Fibroblast of lung (primary cell): ENCODE measurements around the gene LDLRAD4.

Experiments
- EZH2 ChIP-seq: IDR thresholded peaks from 2 replicates; pipeline ENCODE4 v1.5.1; 2012; ENCODE audit warnings: low read length, control low read depth, mild to moderate bottlenecking; ENCODE audit errors: missing control alignments
- TF ChIP-seq, protein P1 (sequence below), 2 donors: IDR thresholded peaks in 1 of 2; conservative IDR thresholded peaks in 1 of 2; 1 replicate in 1 of 2; 2 replicates in 1 of 2; pipeline ENCODE4 v1.5.1; 2011 to 2012; ENCODE audit warnings: low read length in 2 of 2, control low read depth in 1 of 2, inconsistent platforms in 1 of 2, low read depth in 1 of 2, mild to moderate bottlenecking in 1 of 2

DNA sequence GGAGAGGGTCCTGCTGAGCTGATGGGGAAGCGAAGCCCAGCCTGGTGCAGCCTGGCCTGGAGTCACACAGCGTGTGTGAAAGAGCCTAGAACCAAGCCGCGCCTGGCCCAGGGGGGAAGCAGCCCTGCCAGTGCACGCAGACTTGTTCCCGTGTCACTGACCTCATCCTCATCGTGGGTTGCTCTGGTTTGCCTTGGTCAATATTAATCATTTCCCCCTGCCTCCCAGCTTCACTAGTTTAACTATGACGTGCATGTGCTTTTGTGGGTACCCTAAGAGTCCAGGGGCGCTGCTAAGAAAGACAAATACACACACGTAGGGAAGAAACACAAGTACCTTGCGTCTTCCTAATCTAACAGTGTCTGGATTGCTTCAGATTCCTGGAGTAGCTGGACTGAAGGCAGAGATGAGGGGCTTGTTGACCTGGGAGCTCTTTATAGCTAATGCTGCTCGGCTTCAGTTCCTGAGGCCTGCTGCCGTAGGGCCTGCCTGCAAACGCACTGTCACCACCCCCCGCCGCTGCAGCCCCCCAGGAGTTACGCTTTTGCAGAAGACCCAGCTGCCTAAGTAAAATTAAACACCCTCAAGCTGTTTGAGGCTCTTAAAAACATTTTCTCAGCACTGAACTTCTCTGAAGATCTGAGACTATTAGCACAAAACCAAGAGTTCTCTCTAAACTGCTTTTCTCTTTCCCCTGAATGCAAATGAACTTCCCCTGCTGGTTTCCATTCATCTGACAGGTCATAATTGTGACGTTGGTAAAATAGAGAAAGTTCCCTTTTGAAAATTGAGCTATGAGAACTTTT is 348.6 kb downstream of the LDLRAD4 start:
- TF ChIP-seq, protein P1, sequence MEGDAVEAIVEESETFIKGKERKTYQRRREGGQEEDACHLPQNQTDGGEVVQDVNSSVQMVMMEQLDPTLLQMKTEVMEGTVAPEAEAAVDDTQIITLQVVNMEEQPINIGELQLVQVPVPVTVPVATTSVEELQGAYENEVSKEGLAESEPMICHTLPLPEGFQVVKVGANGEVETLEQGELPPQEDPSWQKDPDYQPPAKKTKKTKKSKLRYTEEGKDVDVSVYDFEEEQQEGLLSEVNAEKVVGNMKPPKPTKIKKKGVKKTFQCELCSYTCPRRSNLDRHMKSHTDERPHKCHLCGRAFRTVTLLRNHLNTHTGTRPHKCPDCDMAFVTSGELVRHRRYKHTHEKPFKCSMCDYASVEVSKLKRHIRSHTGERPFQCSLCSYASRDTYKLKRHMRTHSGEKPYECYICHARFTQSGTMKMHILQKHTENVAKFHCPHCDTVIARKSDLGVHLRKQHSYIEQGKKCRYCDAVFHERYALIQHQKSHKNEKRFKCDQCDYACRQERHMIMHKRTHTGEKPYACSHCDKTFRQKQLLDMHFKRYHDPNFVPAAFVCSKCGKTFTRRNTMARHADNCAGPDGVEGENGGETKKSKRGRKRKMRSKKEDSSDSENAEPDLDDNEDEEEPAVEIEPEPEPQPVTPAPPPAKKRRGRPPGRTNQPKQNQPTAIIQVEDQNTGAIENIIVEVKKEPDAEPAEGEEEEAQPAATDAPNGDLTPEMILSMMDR (conservative IDR thresholded peaks at IDR 0.05 in 1 of 2, IDR thresholded peaks at IDR 0.05 in 1 of 2; ENCODE audit: low read depth in 1 of 2, low read length in 2 of 2), result no peak
- TF ChIP-seq EZH2, result no peak
